GM12874 (cell line): ENCODE data around the gene HSPH1.

Experiments
- TF ChIP-seq, protein P1 (sequence below): IDR thresholded peaks from 2 replicates; pipeline ENCODE4 v1.5.1; 2011; ENCODE audit warnings: low read depth, mild to moderate bottlenecking, control low read depth, low read length, moderate library complexity; ENCODE audit not compliant: insufficient read depth

HSPH1 gene

GRCh38 chr13:31175847-31176532 lies 14.3 kb upstream of the HSPH1 start:
- TF ChIP-seq, protein P1, sequence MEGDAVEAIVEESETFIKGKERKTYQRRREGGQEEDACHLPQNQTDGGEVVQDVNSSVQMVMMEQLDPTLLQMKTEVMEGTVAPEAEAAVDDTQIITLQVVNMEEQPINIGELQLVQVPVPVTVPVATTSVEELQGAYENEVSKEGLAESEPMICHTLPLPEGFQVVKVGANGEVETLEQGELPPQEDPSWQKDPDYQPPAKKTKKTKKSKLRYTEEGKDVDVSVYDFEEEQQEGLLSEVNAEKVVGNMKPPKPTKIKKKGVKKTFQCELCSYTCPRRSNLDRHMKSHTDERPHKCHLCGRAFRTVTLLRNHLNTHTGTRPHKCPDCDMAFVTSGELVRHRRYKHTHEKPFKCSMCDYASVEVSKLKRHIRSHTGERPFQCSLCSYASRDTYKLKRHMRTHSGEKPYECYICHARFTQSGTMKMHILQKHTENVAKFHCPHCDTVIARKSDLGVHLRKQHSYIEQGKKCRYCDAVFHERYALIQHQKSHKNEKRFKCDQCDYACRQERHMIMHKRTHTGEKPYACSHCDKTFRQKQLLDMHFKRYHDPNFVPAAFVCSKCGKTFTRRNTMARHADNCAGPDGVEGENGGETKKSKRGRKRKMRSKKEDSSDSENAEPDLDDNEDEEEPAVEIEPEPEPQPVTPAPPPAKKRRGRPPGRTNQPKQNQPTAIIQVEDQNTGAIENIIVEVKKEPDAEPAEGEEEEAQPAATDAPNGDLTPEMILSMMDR: no peak

DNA sequence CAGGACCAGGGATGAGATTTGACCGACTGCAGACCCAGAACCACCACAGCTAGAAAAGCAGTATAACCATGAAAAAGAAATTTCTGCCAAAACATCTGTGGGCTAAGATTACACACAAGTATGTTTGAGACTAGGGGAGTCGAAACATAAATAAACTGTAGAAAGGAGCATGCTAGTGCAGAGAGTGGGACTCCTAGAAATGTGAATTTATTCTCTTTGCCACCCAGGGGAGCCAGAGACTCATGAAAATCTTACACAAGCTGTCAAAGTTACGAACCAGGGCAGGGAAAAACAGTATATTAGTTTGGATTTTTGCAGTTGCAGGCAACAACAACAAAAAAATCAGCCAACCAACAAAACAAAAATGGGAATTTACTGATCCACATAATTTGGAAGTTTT lies 12.3 kb upstream of the HSPH1 start:
- TF ChIP-seq, protein P1: no peak

DNA sequence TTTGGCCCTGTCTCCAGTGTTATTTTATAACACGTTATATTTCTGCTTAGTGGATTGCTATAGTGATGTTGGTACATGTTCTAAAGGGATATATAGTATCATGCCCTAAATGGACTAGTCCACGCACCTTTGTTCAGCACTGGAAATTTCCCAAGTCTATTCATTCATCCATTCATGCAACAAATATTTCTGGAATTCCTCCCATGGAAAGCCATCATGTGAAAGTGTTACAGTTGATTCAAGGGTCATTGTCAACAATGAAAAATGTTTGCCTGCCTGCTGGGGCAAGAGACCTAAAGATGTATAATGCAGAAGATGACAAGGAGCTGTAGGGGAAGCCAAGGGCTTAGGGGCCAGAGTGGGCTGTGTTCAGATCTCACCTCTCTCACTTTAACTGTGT lies 10.8 kb upstream of the HSPH1 start:
- TF ChIP-seq, protein P1: no peak

DNA sequence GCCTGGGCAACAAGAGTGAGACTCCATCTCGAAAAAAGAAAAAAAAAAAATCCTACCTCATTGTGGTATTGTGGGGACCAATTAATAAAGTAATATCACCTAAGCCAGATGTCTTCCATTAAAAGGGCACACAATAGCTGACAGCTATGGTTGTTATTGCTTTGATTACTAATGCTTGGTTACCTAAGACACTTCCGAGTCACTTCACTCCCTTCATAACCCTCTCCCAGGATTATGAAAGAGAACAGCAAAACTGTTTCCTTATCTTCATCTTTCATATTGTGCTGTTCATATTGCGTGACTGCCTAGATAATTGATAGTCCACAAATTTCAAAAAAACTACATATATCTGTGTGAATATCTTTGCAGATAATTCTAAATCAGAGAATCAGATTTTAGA lies 10.3 kb upstream of the HSPH1 start:
- TF ChIP-seq, protein P1: no peak

DNA sequence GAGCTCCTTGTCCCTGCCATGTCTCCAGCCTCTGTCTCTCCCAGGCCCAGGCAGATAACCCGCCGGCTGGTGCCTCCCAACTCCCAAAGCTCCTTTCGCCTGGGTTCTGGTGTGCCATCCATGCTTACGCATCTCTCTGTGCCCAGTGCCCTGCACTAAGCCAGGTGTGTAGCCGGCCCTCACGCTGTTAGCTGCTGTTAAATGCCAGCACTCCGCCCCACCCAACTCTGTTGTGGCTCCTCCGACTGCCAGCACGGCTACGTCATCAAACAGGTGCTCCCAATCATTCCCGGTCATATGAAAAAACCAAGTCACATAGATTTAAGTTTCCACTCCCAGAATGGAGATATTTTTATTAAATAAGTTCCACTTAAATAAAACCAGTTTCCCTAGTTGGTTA lies 7.0 kb upstream of the HSPH1 start:
- TF ChIP-seq, protein P1: no peak

- TF ChIP-seq, protein P1: no peak
Observed at GRCh38 chr13:31168166-31168565, 6.5 kb upstream of the HSPH1 start.

DNA sequence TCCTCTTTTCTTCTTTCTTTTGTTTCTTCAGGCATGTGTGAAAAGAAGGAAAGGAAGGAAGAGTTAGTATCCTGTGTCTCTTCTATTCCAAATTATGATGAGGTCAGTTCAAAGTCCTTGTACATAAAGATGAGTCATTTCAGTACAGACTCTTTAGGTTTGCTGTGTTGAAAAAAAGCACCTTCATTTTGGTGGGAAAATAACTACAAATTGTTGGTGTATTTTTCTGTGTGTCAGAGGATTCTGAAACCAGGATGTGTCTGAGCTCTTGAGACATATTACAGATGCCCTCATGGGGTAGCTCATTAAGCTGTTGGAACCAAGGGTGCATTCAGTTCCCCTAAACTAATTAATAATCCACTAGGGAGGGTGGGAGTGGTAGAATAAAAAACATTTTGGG lies 5.8 kb upstream of the HSPH1 start:
- TF ChIP-seq, protein P1: no peak
